H1 (cell line): Measurements from ENCODE around the gene GPR17. TPM values are rescaled to one million over a fixed set of nuclear protein-coding genes. Genes with fewer than 3 reads are reported as not detected.

ENCODE experiments used
- CTCF ChIA-PET: fragments of 300-600 bp; sonication (Branson Sonifier 250); formaldehyde crosslinking; loops from one replicate; lab custom pipeline; 2021; ENCODE audit not compliant: partially characterized antibody; lab: Charles Lee
- POLR2A ChIA-PET: fragments of 300-600 bp; sonication (Branson Sonifier 250); formaldehyde crosslinking; loops from one replicate; lab custom pipeline; 2021; ENCODE audit warnings: inconsistent platforms; ENCODE audit not compliant: partially characterized antibody; lab: Charles Lee
- DNase-seq, 2 experiments: peaks; one replicate each; pipeline versions ENCODE4 v3.0.0 to v3.0.0-alpha.2; 2010 to 2022; ENCODE audit warnings: low spot score in 2 of 2, low read depth in 1 of 2, mixed read lengths in 1 of 2
- FAIRE-seq: peaks from 2 replicates; lab custom pipeline; 2011; peaks lifted over from hg19 to GRCh38; lab: Jason Lieb, UNC
- H2AFZ ChIP-seq: 2 replicates; pipeline ENCODE4 v1.8.1; 2012; ENCODE audit warnings: low read length, inconsistent platforms
- H2AK5ac ChIP-seq: 2 replicates; pipeline ENCODE4 v1.6.1; 2013; ENCODE audit warnings: low read depth, low read length
- H2BK120ac ChIP-seq: replicated peaks from 2 replicates; pipeline ENCODE3; 2013; ENCODE audit warnings: low read depth, low read length, inconsistent platforms
- H2BK12ac ChIP-seq: 2 replicates; pipeline ENCODE4 v1.6.1; 2013; ENCODE audit warnings: low read depth, low read length
- H2BK15ac ChIP-seq: 2 replicates; pipeline ENCODE4 v1.6.1; 2013; ENCODE audit warnings: low read length
- H2BK20ac ChIP-seq: 2 replicates; pipeline ENCODE4 v1.6.1; 2013; ENCODE audit warnings: low read length
- H2BK5ac ChIP-seq: 2 replicates; pipeline ENCODE4 v1.6.1; 2013; ENCODE audit warnings: low read depth, low read length
- H3K14ac ChIP-seq: 2 replicates; pipeline ENCODE4 v1.6.1; 2013; ENCODE audit warnings: inconsistent platforms; ENCODE audit not compliant: insufficient read length
- H3K18ac ChIP-seq: 2 replicates; pipeline ENCODE4 v1.6.1; 2013; ENCODE audit warnings: low read length; ENCODE audit errors: extremely low read depth
- H3K23ac ChIP-seq: 2 replicates; pipeline ENCODE4 v1.6.1; 2013; ENCODE audit warnings: inconsistent platforms; ENCODE audit not compliant: insufficient read length
- H3K23me2 ChIP-seq: 2 replicates; pipeline ENCODE4 v1.6.1; 2013; ENCODE audit warnings: low read depth, low read length
- H3K27ac ChIP-seq: 2 replicates; pipeline ENCODE4 v1.6.1; 2011; ENCODE audit warnings: low read depth, low read length, inconsistent platforms
- H3K27me3 ChIP-seq, 4 experiments: replicated peaks in 1 of 4; 1 replicate in 1 of 4; 2 replicates in 3 of 4; pipeline versions ENCODE4 v1.6.1 to v1.8.1; 2011 to 2013; ENCODE audit warnings: low read length in 3 of 4, mild to moderate bottlenecking in 3 of 4, inconsistent platforms in 2 of 4, mixed read lengths in 2 of 4, moderate library complexity in 1 of 4; ENCODE audit not compliant: control insufficient read depth in 3 of 4, insufficient read depth in 3 of 4; ENCODE audit errors: extremely low read depth in 1 of 4
- H3K36me3 ChIP-seq, 4 experiments: 2 replicates each; pipeline versions ENCODE4 v1.6.1 to v1.8.1; 2011 to 2013; ENCODE audit warnings: mild to moderate bottlenecking in 4 of 4, low read length in 3 of 4, moderate library complexity in 2 of 4, control low read depth in 1 of 4, inconsistent platforms in 1 of 4; ENCODE audit not compliant: insufficient read depth in 4 of 4, control insufficient read depth in 2 of 4
- H3K4ac ChIP-seq: replicated peaks from 2 replicates; pipeline ENCODE3; 2013; ENCODE audit warnings: low read length, low read depth, mixed read lengths, inconsistent platforms; ENCODE audit not compliant: insufficient read length
- H3K4me1 ChIP-seq, 4 experiments: replicated peaks in 1 of 4; 1 replicate in 1 of 4; 2 replicates in 3 of 4; pipeline versions ENCODE4 v1.6.1 to v1.8.1; 2011 to 2013; ENCODE audit warnings: low read length in 3 of 4, inconsistent platforms in 2 of 4, mixed read lengths in 1 of 4; ENCODE audit not compliant: insufficient read depth in 4 of 4, control insufficient read depth in 3 of 4
- H3K4me2 ChIP-seq, 2 experiments: 2 replicates each; pipeline versions ENCODE4 v1.6.1 to v1.8.1; 2011 to 2013; ENCODE audit warnings: low read depth in 2 of 2, low read length in 2 of 2, control low read depth in 1 of 2, inconsistent platforms in 1 of 2, mild to moderate bottlenecking in 1 of 2; ENCODE audit not compliant: insufficient read depth in 1 of 2
- H3K4me3 ChIP-seq, 4 experiments: fragments of 200-600, 300-600 bp in 1 of 4; sonication (generic), shearing (Covaris generic), sonication (Bioruptor Twin) in 1 of 4; 2 replicates each; pipeline versions ENCODE4 v1.5.1 to v1.8.1; 2011 to 2016; ENCODE audit warnings: low read length in 4 of 4, low read depth in 3 of 4, control low read depth in 2 of 4, inconsistent platforms in 2 of 4, mild to moderate bottlenecking in 2 of 4, mixed read lengths in 1 of 4, moderate library complexity in 1 of 4; ENCODE audit not compliant: insufficient read depth in 2 of 4; ENCODE audit errors: extremely low read depth in 1 of 4
- H3K56ac ChIP-seq: replicated peaks from 2 replicates; pipeline ENCODE3; 2013; ENCODE audit warnings: low read depth, mild to moderate bottlenecking, mixed read lengths, low read length, inconsistent platforms; ENCODE audit not compliant: insufficient read length
- H3K79me1 ChIP-seq: 2 replicates; pipeline ENCODE4 v1.6.1; 2013; ENCODE audit warnings: low read depth, low read length, control low read depth
- H3K79me2 ChIP-seq, 2 experiments: 2 replicates each; pipeline versions ENCODE4 v1.6.1 to v1.8.1; 2012 to 2013; ENCODE audit warnings: low read length in 2 of 2, mild to moderate bottlenecking in 2 of 2, inconsistent platforms in 1 of 2; ENCODE audit not compliant: insufficient read depth in 2 of 2, control insufficient read depth in 1 of 2
- H3K9ac ChIP-seq, 4 experiments: replicated peaks in 1 of 4; 1 replicate in 1 of 4; 2 replicates in 3 of 4; pipeline versions ENCODE4 v1.6.1 to v1.8.1; 2011 to 2013; ENCODE audit warnings: low read depth in 3 of 4, low read length in 3 of 4, control low read depth in 2 of 4, mild to moderate bottlenecking in 2 of 4, moderate library complexity in 2 of 4, inconsistent platforms in 1 of 4; ENCODE audit errors: extremely low read depth in 1 of 4
- H3K9me3 ChIP-seq, 2 experiments: 2 replicates each; pipeline versions ENCODE4 v1.6.1 to v1.8.1; 2012 to 2013; ENCODE audit warnings: mild to moderate bottlenecking in 2 of 2, moderate library complexity in 2 of 2, control low read depth in 1 of 2, inconsistent platforms in 1 of 2, low read depth in 1 of 2, low read length in 1 of 2, mixed read lengths in 1 of 2; ENCODE audit not compliant: insufficient read depth in 2 of 2
- H4K20me1 ChIP-seq, 2 experiments: replicated peaks in 1 of 2; 2 replicates each; pipeline versions ENCODE3 to v1.8.1; 2011 to 2013; ENCODE audit warnings: inconsistent platforms in 2 of 2, low read length in 2 of 2, mild to moderate bottlenecking in 1 of 2; ENCODE audit not compliant: insufficient read depth in 2 of 2, control insufficient read depth in 1 of 2
- H4K5ac ChIP-seq: 2 replicates; pipeline ENCODE4 v1.6.1; 2013; ENCODE audit warnings: low read length, low read depth, mixed read lengths, inconsistent platforms; ENCODE audit not compliant: insufficient read length
- H4K8ac ChIP-seq: 2 replicates; pipeline ENCODE4 v1.8.0; 2013; ENCODE audit warnings: mild to moderate bottlenecking, moderate library complexity, low read length, inconsistent platforms; ENCODE audit not compliant: insufficient read depth; ENCODE audit errors: extremely low read depth
- H4K91ac ChIP-seq: replicated peaks from 2 replicates; pipeline ENCODE3; 2013; ENCODE audit warnings: low read length, mixed read lengths, inconsistent platforms; ENCODE audit not compliant: insufficient read length
- BACH1 ChIP-seq: IDR thresholded peaks from 2 replicates; pipeline ENCODE4 v1.6.1; 2012; ENCODE audit warnings: low read length, improper control_type of control experiment
- CEBPB ChIP-seq: IDR thresholded peaks from 2 replicates; pipeline ENCODE4 v1.6.1; 2012; ENCODE audit warnings: low read depth, low read length
- GABPA ChIP-seq: IDR thresholded peaks from 2 replicates; pipeline ENCODE4 v1.6.1; 2011; ENCODE audit warnings: mild to moderate bottlenecking, low read length, moderate library complexity, borderline replicate concordance; ENCODE audit not compliant: insufficient read depth
- HDAC2 ChIP-seq, 2 experiments: fragments of 300-600 bp in 1 of 2; sonication (generic) in 1 of 2; IDR thresholded peaks; 2 replicates each; pipeline ENCODE4 v1.6.1; 2011 to 2012; ENCODE audit warnings: low read depth in 2 of 2, low read length in 2 of 2, mild to moderate bottlenecking in 2 of 2, moderate library complexity in 2 of 2, borderline replicate concordance in 1 of 2, inconsistent platforms in 1 of 2
- KDM5A ChIP-seq: fragments of 200-600 bp; IDR thresholded peaks from 2 replicates; pipeline ENCODE4 v1.7.1; 2012; ENCODE audit warnings: mild to moderate bottlenecking, low read length, inconsistent platforms, mixed read lengths
- SP4 ChIP-seq: IDR thresholded peaks from 2 replicates; pipeline ENCODE4 v1.6.1; 2012; ENCODE audit warnings: low read length, inconsistent platforms
- WGBS, 2 experiments: shearing (Covaris generic) in 1 of 2; methylation state at CpG; one replicate each; pipeline versions ENCODE4 v1.1.6 to v1.1.7; 2013 to 2015; ENCODE audit warnings: low lambda C conversion rate in 2 of 2, mixed read lengths in 2 of 2, inconsistent platforms in 1 of 2, low coverage in 1 of 2, missing lambda C conversion rate in 1 of 2; ENCODE audit not compliant: insufficient replicate concordance in 2 of 2, insufficient coverage in 1 of 2, insufficient read length in 1 of 2; ENCODE audit errors: extremely low coverage in 1 of 2, missing lambda C conversion rate in 1 of 2; 5-methylcytosine and 5-hydroxymethylcytosine counted together
- polyA plus RNA-seq, 7 experiments: library from polyadenylated mRNA; depleted of rRNA in 3 of 7; stranded (reverse) in 5 of 7; unstranded in 2 of 7; fragments of >200 nt in 5 of 7; fragments of 200-250 nt in 2 of 7; gene quantifications; 1 replicate in 5 of 7; 2 replicates in 1 of 7; 4 replicates in 1 of 7; pipeline versions ENCODE4 v1.2.1 to v1.2.3, GENCODE V29; 2011 to 2013; ENCODE audit warnings: missing spikeins in 2 of 7, mixed read lengths in 2 of 7
- total RNA-seq: library from RNA; stranded (reverse); fragmentation: NEBNext Ultra II Directional; extraction: Animal tissue kit (Norgen Biotek cat#: 25700); gene quantifications from 2 replicates; pipeline ENCODE4 v1.2.1, GENCODE V29; 2021

The GPR17 gene
- total and polyA plus RNA-seq, 2 of the 8 experiments (the other 6 are each of a cell fraction or from before 2014, with no cell fraction given) = 0.03 TPM; not detected in 1

GRCh38 chr2:127688405-127688804 is 42.5 kb downstream of the GPR17 start:
- 92% methylated on average over 1 of the region's 1 CpG; no CpG with 5 or more reads in 1 of the 2 experiments for WGBS, 2 experiments
- no peaks in the 10 kb centered on the region for H3K36me3 ChIP-seq
- TF ChIP-seq SP4 (no peak), GABPA (no peak), KDM5A (no peak), HDAC2 (IDR thresholded peaks at IDR 0.05; ENCODE audit: borderline replicate concordance in 1 of 2, low read depth in 2 of 2, low read length in 2 of 2) (no peak), BACH1 (no peak), CEBPB (no peak)

More at GRCh38 chr2:127688405-127688804, 42.5 kb downstream of the GPR17 start:
- H3K4me1 ChIP-seq = peaks cover 0 to 4% (median 0%) of the 10 kb centered on the region in 4 experiments; a peak in 1 of 7 replicates
- H4K91ac ChIP-seq = no peak overlapping the region
- no peaks in the 10 kb centered on the region for H3K27me3 ChIP-seq
- FAIRE-seq (no peak), DNase-seq (no peak)
- ChIA-PET POLR2A (no interaction called here), CTCF (no interaction called here)
- H2BK15ac ChIP-seq = no peak overlapping the region
- no peak overlapping the region for H3K23ac ChIP-seq
- H3K56ac ChIP-seq = no peak overlapping the region
- no peak overlapping the region for H2AK5ac ChIP-seq
- no peaks in the 10 kb centered on the region for H3K79me2 ChIP-seq
- no peak overlapping the region for H2BK12ac ChIP-seq
- no peak overlapping the region for H3K14ac ChIP-seq
- H3K4me2 ChIP-seq = no peak overlapping the region
- no peak overlapping the region for H3K18ac ChIP-seq
- H2AFZ ChIP-seq = no peak overlapping the region
- no peaks in the 10 kb centered on the region for H4K20me1 ChIP-seq
- no peak overlapping the region for H3K27ac ChIP-seq
- no peak overlapping the region for H3K4me3 ChIP-seq
- H2BK120ac ChIP-seq = no peak overlapping the region
- no peaks in the 10 kb centered on the region for H3K23me2 ChIP-seq
- H4K8ac ChIP-seq = no peak overlapping the region
- no peak overlapping the region for H4K5ac ChIP-seq
- H3K4ac ChIP-seq = no peak overlapping the region
- no peak overlapping the region for H3K9ac ChIP-seq
- H3K79me1 ChIP-seq = no peaks in the 10 kb centered on the region
- H2BK5ac ChIP-seq = no peak overlapping the region
- peaks cover 17 to 21% of the 10 kb centered on the region in 2 experiments for H3K9me3 ChIP-seq
- no peak overlapping the region for H2BK20ac ChIP-seq
